ENCODE results near the gene SERPINH1.

SERPINH1 gene

DNA sequence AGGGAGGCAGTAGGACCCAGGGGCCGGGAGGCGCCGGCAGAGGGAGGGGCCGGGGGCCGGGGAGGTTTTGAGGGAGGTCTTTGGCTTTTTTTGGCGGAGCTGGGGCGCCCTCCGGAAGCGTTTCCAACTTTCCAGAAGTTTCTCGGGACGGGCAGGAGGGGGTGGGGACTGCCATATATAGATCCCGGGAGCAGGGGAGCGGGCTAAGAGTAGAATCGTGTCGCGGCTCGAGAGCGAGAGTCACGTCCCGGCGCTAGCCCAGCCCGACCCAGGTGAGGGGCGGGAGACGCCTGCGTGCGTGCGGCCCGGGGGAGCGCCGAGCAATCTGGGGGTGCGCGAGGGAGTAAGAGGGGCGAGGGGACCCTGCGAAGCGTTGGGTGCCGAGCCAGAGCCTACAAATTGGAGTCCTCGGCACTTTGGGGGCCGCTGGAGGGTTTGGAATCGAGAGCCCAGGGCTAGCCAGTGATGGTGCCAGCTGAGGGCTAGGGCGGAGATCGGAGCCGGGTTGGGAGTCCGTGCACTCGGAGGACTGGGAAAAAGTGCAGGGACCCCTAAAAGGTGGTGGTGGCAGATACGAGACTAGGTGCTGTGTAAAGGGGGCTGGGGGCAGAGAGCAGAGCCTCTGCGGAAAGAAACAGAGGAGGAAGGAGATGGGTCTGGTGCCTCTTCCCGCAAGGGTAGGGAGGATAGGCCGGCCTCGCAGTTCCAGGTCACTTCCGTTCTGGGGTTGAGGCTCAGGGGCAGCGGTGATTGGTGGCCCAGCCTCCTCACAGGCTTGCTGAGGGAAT is at the start of gene SERPINH1:
Gene SERPINH1 (plus strand): TSS at position 206 of the 788 bp plus-strand sequence. CDS start 4,097 bp downstream, outside the sequence.
- peak; percentile 56 to 91 for DNase-seq

DNA sequence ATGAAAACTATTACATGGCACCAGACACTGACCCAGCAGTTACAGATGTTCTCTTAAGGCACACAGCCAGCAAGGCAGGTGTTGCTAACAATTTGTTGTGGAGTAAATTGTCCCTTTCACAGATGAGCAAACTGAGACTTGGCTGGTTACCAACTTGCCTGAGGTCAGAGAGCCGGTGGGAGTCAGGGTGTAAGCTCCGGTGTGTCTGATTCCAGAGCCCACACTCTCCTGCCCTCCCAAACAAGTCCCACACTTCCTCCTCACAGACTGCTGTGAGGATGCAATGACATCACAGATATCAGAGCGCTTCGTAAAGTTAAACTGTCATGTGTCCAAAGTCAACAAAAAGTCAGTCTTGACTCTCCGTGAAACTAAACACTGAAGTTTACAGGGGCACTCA is 48.8 kb upstream of the SERPINH1 start:
- no peak for DNase-seq

DNA sequence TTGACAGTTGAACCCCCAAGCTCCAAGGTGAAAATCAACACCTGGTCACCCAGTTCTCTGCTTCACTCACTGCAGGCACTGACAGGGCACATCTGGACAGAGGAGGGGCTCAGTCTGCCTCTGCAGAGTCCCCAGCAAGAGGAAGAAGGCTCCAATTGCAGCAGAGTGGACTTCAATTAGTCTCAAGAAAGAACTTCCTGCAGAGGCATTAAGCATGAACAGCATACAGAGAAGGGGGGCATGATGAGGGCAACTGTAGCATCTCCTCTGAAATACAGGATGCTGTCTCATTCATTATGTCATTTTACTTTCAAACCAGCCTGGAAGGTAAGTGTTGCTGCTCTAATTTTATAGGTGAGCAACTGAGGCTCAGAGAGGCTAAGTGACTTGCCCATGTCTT is 47.5 kb upstream of the SERPINH1 start:
- DNase-seq, result no peak

DNA sequence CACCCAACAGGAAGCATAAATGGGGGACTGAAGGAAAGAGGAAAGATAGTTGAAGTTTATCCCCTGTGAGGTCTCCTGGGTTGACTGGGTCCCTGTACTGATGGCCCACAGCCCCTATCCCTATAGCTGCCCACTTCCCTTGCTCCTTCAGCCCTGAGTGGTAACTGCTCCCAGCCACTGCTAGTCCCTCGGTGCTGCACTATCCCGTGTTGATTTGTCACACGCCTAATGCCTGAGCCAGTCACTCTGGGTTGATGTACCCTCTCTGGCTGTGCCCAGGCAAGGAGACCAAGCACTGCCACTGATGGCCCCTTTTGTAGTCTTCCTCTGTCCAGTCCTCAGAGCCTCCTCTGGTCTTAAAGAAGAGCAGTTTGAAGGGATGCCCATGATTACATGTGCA is 45.9 kb upstream of the SERPINH1 start:
- no peak for DNase-seq

DNA sequence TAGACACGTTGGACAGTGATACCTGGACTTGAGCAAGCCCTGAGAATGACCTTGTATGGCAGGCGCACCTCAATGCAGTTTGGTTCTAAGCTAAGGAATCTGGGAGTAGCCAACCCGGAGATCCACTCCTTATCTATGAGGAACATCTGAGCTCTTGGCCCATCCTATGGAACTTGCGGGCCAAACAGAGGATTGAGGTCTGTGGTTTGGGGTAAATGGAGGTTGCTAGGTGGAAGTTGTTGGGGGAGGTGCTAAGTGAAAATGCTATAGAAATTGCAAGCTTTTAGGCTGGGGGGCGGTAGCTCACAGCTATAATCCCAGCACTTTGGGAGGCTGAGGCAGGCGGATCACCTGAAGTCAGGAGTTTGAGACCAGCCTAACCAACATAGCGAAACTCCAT is 45.2 kb upstream of the SERPINH1 start:
- DNase-seq, result no peak

DNA sequence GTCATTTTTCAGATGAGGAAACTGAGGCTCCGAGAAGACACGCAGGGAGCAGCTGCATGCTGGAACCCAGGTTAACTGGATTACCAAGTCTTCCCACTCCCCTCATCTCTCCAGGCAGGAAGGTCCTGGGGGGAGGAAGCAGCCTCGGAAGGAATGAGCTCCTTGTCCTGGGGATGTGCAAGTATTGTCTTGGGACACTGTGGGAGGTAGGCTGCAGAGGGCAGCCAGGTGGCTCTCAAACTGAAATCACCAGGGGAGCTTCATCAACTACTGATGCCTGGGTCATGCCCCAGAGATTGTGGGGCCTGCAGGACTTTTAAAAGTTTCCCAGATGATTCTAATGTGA is 43.9 kb upstream of the SERPINH1 start:
- no peak for DNase-seq

DNA sequence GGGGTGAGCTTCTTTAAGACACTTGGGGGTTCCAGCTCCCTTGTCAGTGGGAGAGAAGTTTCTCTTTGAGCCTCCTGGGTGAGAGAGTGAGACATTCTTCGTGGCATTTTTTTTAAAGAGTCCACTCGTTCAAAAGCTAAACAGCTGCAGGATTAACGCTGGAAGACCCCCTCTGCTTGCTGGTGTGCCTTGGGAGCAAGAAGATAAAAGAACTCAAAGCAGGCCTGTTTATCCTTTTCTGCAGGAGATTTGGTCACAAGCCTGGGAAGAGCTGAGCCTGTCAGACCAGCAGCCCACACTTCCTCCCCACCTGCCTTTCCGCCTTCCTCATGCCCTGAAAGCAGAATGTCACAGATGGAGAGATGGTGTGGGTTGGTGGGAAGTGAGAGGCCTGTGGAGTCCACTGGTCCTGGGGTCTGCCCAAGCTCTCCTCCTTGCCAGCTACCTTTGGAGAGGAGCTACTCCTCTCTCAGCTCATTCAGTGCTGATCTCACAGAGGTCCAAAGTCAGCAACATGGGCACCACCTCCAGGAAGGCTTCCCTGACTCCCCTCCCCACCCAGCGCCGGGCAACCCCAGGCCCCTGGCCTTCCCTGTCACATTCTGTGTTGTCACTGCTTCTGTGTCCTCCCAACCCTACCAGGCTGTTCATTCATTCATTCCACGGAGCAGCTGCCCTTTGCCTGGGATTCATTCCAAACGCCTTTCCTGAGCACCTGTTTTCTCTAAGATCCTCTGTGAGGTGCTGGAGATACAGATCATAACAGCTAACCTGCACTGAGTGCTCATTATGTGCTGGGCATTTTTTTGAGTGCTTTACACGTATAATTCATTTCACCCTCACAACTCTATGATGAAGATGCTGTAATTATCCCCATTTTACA is 43.0 kb upstream of the SERPINH1 start:
- no peak for DNase-seq

DNA sequence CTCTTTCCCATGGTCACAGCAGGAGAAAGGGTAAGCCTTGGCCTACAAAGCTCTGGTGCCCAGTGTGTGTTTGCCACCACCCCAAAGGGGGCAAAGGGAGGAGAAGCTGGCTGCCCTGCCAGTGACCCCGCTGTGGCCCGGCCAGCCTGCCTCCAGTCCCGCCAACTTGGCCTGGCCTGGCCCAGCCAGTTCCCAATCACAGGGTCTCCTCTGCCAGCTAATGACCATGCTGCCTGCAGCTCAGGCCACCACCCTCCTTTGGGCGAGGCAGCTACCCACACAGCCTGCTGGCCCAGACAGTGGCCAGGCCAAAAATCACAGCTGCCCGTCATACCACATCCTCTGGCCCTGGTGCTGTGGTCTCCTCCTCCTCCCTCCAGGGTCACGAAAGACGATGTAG is 41.4 kb upstream of the SERPINH1 start:
- DNase-seq, result no peak

DNA sequence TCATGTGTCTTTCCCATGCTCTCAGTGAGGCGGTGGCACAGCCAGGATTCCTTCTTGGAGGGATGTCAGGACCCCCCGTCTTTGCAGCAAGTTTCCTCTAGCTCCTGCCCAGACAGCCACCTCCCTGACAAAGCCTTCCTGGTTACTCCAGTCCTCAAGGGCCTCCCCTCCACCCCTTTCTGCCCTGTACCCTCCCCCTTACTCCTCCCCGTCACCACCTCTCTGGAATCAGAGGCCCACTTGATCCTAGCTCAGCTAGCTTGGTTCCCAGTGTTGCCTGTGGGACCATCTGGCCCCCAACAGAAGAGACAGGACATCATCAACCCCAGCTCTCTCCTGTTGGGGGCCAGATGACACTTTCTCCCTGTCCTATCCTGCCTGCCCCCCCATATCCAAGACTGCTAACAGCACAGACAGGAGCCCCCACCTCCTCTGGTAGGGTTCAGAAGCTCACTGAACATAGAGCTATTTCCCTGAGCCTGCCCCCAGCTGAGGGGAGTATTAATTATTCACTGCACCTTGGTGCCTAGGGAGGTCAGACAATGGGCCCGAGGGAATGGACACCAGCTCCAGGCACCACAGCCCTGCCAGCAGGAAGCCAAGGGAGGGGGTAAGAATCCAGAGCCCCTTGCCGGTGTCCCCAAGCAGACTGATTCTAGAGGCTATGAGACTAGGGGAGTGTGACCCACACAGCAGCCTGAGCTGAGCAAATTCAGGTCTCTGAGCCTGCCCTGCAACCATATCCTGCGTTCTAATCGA is 39.6 kb upstream of the SERPINH1 start:
- DNase-seq, result no peak

DNA sequence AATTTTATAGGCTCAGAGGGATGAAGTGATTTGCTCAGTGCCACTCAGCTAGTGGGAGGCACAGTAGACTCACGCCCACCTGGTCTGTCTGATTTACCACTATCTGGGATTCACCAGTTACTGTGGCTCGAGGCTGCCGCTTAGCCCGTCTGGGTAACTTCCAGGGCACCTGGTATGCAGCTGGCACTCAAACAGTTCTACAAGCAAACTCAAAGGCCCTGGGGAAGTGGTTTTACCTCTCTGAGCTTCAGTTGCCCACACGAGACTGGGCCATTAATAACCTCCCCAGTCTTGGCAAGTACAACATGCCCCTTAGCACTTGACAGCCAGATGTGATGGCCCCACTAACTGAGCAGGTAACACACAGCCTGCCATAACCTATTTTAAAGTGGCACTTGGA is 38.9 kb upstream of the SERPINH1 start:
- no peak for DNase-seq

DNA sequence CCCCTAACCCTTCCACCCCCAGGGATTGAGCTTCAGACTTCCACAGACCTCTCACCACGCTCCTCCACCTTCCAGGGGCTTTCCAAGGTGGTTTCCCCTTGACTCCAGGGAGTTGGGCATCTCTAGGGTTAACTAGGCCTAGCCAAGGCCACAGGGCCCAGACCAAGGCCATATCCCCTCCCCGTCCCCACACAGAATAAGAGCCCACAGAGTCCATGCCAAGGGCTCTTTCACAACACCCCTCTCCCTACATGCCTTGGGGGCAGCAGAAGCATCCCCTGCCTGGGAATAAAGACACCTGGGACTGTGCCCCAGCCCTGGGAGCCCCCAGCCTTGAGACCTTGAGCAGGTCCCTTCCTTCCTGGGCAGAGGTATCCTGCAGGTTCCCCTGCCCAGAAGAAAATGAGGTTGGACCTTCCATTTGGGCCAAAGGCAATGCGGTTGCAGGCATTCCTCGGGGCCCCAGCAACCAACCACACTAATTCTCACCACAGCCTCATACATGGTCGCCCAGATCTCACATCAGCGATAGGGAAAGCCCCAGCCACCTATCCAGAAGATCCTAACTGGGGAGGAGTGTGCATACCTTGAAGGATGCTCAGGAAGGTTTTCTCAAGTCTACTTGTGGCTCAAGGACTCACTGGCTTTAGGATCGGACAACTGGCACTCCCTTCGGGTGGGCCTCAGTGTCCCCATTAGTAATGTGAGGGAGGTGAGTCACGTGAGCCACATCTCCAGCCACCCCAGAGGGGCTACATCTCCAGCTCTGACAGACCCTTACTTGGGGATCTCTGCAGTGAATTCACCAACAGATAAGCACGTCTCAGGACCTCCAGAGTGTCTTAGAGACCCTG is 38.0 kb upstream of the SERPINH1 start:
- no peak for DNase-seq

DNA sequence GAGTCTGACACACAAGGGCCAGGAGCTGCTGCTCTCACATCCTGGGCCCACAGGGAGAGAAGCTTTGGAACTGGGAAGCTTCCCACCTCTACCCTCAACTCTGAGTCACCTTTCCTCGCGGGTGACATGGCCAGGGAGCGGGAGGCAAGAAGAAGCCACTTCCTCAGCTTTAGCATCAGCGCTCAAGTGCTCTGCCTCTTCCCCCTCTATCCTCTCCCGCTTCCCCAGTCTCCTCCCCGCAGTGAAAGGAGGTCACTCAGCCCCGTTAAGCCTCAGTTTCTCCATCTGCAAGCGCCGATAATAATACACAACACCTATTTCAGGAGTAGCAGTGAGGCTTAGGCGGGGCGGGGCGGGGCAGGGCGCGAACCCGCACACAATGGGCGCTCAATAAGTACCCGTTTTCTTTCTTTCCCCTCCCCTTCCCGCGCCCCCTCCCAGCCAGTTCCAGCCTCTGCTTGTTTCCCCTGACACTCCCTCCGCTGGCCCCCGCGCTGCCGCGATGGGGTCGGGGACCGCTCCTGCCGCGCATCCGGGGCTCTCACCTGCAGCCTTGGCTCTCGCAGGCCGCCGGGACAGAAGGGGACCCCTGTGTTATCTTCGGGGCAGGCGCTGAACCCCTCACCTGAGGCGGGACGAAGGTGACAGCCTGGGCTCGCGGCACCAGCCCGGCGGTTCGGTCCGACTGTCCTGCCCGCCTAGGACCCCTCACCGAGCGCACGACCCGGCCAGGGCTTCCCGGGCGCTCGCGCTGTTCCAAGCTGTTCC is 37.2 kb upstream of the SERPINH1 start:
- DNase-seq, result no peak

DNA sequence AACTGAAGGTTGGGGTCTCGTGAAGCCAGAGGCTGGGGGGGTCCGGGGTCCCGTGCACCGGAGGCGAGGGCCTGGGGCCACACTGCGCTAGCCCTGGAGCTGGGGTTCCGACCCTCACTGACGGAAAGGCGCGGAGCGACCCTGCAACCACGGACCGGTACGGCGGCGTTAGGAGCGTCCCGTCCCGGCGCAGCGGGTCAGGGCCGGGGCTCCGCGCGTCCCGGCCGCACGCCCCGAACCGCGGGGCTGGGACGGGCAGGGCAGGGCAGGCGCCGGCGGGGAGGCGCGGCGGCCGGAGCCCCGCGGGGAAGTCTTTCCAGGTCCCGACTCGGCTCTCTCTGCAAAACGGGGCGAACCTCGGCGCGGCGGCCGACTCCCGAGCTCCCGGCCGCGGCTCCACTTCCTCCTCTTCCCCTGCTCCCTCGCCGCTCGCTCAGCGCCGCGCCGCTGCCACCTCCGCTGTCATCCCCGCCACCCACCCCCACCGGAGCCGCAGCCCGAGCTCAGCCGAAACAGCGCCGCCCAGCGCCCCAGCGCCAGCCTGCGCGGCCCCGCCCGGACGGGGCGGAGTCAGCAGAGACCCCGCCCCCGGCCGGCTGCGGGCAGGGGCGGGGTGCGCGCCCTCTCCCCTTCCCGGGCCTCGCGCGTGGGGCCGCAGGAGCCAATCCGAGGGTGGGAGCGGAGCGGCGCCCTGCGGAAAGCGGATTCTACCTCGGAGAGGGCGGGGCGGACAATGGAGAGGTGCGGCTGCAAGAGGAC is 36.4 kb upstream of the SERPINH1 start, which contains the start of gene GDPD5:
Gene GDPD5 (minus strand): TSS at position 509 of the 759 bp plus-strand sequence. CDS start 48,206 bp downstream, outside the sequence.
- peak; percentile 34 to 65 for DNase-seq

DNA sequence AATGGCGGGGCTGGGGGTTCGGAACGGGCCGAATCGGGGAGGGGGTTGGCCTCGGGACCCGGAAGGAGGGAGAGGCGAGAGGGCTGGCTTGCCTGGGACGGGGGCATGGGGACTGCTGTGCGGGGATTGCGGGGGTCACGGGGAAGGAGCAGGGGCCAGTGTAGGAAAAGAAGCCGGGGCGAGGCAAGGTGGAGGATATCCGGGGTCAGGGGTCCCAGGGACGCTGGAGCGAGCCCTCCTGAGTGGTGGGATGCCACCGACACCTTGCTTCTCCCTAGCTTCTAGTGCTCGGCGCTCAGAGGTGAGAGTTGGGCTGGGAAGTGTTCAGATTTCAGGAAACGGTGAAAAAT is 35.9 kb upstream of the SERPINH1 start:
- no peak for DNase-seq

DNA sequence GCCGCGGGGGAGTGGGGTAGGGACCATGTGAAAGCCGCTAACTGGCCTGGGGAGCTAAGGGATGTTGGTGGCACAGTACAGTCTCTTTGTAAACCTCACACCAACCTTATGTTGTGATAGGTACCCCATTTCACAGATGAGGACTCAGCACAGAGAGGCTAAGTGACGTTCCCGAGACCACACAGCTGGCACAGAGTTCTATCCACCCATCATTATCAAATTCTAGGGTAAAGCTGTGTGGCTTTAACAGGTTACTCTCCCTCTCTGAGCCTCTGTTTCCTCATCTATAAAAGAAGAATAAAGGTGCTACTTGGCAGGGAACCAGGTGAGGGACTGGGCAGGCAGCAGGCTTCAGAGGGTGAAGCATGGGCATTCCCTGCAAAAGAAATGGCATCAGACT is 34.9 kb upstream of the SERPINH1 start:
- DNase-seq, result no peak

DNA sequence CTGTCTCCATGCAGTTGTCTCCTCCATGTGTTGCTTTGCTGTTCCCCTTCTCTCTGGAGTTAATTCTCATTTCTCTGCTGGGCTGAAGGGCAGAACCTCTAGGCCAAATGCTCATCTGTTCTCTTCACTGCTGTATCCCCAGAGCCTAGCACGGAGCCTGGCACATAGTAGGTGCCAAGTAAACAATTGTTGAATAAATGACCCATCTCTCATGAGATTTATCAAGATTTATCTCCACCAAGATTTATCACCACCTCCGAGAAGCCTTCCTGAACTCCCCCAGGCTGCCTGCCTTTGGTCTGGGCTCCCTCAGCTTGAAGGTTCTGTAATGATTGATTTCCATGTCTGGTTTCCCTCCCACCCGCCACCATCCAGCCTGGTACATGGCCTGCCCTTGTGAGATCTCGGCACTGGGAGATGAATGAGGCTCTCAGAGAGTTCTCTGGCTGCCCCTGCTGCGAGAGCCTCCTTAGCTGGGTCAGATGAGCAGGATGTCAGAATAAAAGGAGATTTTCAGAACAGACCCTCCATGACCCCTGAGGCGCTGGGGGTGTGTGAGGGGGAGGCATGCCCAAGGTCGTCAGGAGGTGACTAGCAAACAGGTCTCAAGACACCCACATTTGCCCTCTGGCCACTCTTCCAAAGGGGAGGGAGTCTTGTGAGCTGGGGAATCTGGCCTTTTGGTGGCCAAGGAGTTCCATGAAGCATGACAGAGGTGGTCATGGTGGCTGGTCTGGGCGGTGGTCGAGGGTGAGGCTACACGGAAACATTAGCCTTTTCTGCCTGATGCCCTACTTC is 33.9 kb upstream of the SERPINH1 start:
- no peak for DNase-seq

DNA sequence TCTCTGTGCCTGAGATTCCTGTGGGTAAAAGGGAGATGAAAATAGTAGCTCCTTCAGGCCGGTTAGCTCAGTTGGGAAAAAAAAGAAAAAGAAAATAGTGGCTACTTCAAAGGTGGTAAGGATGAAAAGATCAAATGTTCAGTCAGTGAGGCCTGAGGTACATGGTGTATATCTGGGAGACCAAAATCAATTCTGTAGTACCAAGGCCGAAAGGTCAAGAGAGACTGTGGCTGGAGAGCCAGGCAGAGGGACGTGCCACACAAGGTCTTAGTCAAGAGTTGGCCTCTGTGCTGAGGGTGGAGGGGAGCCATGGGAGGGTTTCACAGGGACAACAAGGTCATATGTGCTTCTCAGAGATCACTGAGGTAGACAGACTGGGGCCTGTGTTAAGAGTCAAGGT is 31.5 kb upstream of the SERPINH1 start:
- DNase-seq, result no peak

DNA sequence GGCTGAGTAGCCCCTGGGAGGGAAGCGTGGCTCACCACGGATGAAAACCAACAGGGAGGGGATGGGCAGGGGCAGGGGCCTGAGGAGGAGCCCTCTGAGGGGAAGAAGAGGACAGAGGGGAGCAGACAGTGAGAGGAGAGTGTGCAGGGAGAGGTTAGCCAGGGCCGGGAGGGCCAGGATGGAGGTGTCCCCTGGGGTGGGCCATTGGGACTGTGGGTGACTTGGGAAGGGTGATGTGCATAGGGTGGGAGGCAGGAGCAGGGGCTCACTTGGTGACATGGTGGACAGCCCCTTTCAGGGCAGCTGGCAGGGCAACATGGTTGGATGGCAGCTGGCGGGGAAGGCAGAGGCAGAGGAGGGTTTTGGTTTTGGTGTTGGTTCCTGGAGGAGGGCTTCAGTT is 30.7 kb upstream of the SERPINH1 start:
- no peak for DNase-seq

DNA sequence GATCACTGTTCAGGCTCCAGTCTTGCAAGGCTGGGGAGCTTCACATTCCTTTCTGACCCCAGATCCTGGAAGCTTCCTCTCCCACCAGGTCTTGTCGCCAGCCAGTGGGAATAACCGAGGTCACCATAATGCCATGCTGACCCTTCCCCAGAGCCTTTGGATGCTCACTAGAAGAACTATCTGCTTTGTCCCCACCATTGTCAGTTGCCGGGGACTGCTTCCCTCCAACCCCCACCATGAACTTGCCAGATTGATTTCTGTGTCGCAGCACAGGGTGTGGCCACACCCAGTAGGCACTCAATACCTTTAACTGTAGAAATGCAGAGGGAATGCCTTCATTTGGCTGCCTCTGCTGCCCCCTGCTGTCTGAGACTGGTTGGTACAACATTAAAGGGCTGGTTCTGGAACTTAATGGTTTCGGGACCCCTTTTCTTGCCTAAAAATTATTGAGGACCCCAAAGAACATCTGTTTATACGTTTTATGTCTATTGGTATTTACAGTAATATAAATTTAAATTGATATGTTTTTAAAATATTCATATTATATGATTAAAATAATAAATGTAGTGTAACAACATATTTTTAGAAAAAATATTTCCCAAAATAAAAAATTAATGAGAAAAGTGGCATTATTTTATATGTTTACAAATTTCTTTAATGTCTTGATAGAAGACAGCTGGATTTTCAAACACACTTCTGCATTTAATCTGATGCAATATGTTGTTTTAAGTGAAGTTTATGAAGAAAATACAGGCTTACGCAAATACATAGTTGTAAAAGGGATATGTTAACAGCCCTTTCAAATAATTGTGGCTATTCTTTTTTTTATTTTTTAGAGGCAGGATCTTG is 29.6 kb upstream of the SERPINH1 start:
- DNase-seq, result peak; percentile 30 to 72

Measured in SW 1271 (cell line).